ENCODE data around the gene STK24. TPM values are rescaled to one million over a fixed set of nuclear protein-coding genes. Genes with fewer than 3 reads are reported as not detected.

The STK24 gene
- total RNA-seq, 4 donors from 2014 or later, result 100 to 133 (median 124) TPM

DNA sequence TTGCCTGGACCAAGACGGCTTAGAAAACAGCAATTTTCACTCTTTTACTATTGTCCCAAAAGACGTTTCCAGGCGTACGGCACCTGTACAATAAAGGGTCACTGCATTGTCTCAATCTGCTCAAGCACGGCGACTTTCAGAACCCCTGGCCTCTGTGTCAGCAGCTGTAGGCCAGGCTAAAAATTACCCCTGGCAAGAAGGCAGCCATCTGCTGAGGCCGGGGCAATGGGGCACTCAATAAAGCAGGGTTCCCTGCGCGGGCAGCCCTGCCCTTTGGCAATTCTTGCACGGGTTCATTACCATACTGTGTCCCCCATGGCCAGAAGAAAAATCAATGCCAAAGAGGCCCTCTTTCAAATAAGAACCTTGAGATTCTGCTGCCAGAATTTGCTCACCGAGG, 52.1 kb downstream of the STK24 start:
- TF ChIP-seq, protein P1, sequence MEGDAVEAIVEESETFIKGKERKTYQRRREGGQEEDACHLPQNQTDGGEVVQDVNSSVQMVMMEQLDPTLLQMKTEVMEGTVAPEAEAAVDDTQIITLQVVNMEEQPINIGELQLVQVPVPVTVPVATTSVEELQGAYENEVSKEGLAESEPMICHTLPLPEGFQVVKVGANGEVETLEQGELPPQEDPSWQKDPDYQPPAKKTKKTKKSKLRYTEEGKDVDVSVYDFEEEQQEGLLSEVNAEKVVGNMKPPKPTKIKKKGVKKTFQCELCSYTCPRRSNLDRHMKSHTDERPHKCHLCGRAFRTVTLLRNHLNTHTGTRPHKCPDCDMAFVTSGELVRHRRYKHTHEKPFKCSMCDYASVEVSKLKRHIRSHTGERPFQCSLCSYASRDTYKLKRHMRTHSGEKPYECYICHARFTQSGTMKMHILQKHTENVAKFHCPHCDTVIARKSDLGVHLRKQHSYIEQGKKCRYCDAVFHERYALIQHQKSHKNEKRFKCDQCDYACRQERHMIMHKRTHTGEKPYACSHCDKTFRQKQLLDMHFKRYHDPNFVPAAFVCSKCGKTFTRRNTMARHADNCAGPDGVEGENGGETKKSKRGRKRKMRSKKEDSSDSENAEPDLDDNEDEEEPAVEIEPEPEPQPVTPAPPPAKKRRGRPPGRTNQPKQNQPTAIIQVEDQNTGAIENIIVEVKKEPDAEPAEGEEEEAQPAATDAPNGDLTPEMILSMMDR (IDR thresholded peaks at IDR 0.05; ENCODE audit: low read depth), result no peak

DNA sequence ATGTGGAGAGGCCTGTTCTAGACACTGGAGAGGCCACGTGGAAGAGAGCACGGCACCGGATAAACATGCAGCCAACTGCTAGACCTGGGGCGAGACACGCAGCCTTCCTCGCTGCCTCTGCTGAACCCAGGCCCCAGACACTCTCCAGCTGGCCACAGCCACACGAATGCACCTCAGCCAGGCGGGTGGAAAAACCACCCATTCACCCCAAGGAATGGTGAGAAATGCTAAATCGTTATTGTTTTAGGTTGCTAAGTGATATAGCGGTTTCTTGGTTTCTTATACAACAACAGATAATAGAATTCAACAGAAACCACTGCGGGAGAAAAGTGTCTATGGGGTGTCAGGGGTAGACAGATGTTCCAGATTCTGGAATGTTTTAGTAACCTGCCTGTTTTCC, 52.5 kb downstream of the STK24 start:
- TF ChIP-seq, protein P1 (IDR thresholded peaks at IDR 0.05; ENCODE audit: low read depth), result no peak

DNA sequence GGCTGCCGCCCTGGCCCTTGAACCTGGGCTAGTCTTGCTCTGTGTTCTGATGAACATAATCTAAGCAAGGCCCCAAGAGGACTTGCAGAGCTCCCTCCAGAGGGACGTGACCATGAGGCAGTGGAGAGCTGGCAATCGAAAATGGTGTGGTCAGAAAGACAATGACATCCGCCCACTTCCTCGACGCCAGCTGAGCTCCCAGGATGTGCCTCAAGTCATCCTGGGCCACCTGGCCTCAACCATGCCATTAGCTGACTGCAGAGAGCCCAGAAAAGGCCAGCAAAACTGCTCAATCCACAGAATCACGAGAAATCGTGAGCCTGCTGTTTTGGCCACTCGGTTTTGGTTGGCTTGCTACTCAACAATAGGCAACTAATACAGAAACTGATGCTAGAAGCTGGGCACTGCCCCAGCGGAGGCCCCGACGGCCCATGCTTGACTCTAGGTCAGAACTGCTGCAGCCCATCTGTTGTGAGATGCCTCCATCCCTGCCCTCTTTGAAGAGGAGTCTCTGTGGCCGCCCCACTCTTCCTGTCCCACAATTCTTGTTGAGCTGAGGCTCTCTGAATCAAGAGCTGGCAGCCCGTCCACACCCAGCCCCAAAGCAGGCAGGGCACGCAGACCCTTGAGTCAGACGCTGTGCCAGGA, 53.3 kb downstream of the STK24 start:
- TF ChIP-seq, protein P1 (IDR thresholded peaks at IDR 0.05; ENCODE audit: low read depth), result no peak

DNA sequence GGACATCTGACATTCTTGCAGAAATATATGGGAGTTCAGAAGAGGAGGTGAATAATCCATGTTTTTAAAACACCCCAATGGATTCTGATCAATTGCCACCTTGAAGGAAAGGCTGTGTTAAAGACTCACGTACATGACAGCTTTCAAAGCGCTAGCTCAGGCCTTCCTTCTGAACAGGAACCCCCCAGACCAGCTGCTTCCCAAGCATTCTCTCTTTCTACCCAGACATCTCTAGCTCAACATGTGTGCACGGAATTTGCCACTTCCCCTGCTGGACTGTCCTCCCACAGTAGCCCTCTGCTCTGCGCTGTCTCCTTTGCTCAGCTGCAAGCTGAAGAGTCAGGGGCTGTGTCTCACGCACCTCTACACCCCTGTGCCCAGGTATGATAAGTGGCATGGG, 54.5 kb downstream of the STK24 start:
- TF ChIP-seq, protein P1 (IDR thresholded peaks at IDR 0.05; ENCODE audit: low read depth), result no peak

DNA sequence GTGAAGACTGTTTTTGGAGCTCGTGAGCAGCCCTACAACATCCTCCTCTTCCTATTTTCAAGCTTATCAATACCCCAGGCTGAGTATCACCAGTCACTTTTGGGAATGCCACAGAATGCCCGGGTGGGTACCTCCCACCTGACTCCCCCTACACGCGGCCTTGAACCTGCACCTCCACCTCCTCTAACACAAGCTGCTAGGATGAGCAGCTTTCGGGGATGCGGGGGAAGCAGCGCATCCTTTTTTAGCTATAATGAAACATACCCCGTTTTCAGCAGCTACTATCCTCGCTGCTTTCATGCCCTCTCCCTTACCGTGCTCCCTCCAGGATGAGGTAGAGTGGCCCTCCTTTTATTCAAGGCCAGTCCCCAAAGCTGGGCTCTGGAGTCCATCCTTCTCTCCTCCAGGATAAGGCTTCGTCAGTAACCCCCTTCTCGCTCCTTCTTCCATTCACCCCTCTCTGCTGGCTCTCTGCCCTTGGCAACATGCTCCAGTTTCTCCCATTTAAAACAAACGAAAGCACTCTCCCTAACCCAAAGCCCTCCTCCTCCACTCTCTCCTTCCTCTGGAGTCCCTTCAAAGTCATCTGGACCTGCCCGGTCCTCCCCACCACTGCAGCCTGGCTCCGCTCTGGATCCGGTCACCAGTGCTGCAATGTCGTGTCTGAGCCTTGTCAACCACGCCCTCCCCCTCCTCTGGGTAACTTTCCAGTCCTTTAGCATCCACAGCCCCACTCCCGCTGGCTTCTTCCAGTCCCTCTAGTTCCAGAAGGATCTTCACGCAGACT, 55.3 kb downstream of the STK24 start:
- TF ChIP-seq, protein P1 (IDR thresholded peaks at IDR 0.05; ENCODE audit: low read depth), result no peak

DNA sequence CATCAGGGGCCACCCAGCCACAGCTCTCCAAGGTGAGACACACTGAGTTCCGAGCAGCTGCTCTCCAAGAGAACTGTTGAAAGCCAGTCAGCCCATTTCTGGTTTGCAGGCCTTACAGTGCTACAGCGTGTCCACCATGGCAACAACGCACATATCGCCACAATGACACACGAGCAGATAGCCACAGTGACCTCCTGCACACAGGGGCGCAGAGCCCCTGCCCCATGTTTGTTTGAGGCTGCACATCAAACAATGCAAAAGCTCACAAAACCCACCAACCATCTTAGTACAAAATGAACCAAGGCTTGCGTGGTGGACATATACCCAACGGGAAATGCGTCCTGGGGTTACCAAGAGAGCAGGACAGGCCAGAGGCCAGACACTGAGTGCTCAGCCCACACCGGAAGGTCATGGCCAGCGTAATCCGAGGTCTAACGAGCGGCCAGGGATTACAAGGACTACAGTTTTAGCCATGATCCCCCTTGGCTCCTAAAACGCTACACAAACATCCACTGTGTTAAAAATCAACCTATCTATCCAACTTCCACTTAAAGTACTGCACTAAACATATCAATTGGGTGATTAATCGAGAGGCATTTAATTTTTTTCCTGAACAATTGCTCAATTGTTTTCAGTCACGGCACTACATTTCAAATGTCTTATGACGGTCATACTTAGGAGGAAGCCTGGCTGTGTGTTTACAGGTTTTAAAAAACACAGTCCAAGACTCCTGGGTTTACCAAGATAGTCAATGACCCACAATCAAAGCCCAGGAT, 56.0 kb downstream of the STK24 start:
- TF ChIP-seq, protein P1 (IDR thresholded peaks at IDR 0.05; ENCODE audit: low read depth), result no peak

DNA sequence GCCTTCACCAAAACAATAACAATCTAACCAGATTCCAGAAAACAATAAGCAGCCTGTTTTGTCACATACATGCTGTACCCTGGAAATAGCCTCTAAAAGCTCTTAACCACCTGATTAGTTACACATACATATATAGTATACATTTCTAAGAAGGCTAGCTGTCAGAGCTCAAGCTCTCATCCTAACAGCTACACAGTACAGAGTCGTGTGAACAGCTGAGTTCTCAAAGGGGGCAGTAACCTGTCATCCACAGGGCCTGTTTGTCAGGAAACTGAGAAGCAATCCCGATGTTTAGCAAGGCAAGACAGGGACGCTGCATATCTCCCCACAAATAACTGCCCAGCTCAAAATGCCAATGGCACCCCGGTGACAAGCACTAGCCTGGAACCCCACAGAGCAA, 56.9 kb downstream of the STK24 start:
- TF ChIP-seq, protein P1 (IDR thresholded peaks at IDR 0.05; ENCODE audit: low read depth), result no peak

Measured in subcutaneous adipose tissue (tissue), 4 donors.